ENCODE measurements around the gene H1-8.
A peak's percentile ranks its signal among the peaks of the same experiment; 100 is the strongest.
"Not testable (repeated sequence)": the region's sequence is repeated elsewhere in the genome, so short reads cannot be mapped to it uniquely, and the experiment has no call there.

H1-8 gene

GRCh38 chr3:129505341-129505740 lies 37.6 kb upstream of the H1-8 start:
- H3K4me1 Mint-ChIP-seq (ENCODE audit: low read depth in 2 of 2) = peaks cover 3 to 8% of the 10 kb centered on the region in 2 donors
- DNase-seq (no peak), ATAC-seq (replicated peaks) (no peak)
- H3K27ac Mint-ChIP-seq = no peak overlapping the region
- H3K4me3 Mint-ChIP-seq = no peak overlapping the region
- H3K36me3 Mint-ChIP-seq (ENCODE audit: insufficient read depth) = no peaks in the 10 kb centered on the region
- no peaks in the 10 kb centered on the region for H3K27me3 Mint-ChIP-seq
- H3K9me3 Mint-ChIP-seq = no peaks in the 10 kb centered on the region

- Mint-ChIP-seq H3K27me3 (no peaks in the 10 kb centered on the region), H3K4me1 (ENCODE audit: low read depth in 2 of 2) (peaks cover 11 to 17% of the 10 kb centered on the region in 2 donors), H3K4me3 (no peak overlapping the region)
Measured at GRCh38 chr3:129506231-129506742, 36.7 kb upstream of the H1-8 start.

GRCh38 chr3:129507181-129507831 lies 35.7 kb upstream of the H1-8 start:
- Mint-ChIP-seq H3K27me3 (no peaks in the 10 kb centered on the region), H3K4me1 (ENCODE audit: low read depth in 2 of 2) (peaks cover 15 to 22% of the 10 kb centered on the region in 2 donors), H3K9me3 (no peaks in the 10 kb centered on the region), H3K4me3 (no peak overlapping the region), H3K27ac (no peak overlapping the region), H3K36me3 (ENCODE audit: insufficient read depth) (no peaks in the 10 kb centered on the region)
- ATAC-seq (replicated peaks) = no peak
- DNase-seq = no peak

More at GRCh38 chr3:129506231-129506742, 36.7 kb upstream of the H1-8 start:
- no peak overlapping the region for H3K27ac Mint-ChIP-seq
- no peak for DNase-seq
- no peaks in the 10 kb centered on the region for H3K9me3 Mint-ChIP-seq
- H3K36me3 Mint-ChIP-seq (ENCODE audit: insufficient read depth) = no peaks in the 10 kb centered on the region
- no peak for ATAC-seq (replicated peaks)

GRCh38 chr3:129512595-129512994 lies 30.4 kb upstream of the H1-8 start:
- Mint-ChIP-seq H3K27ac (peak overlapping the region; percentile 17 to 67), H3K9me3 (no peaks in the 10 kb centered on the region), H3K36me3 (ENCODE audit: insufficient read depth) (no peaks in the 10 kb centered on the region), H3K4me3 (no peak overlapping the region), H3K4me1 (ENCODE audit: low read depth in 2 of 2) (peaks cover 15 to 18% of the 10 kb centered on the region in 2 donors), H3K27me3 (no peaks in the 10 kb centered on the region)
- DNase-seq = no peak
- no peak for ATAC-seq (replicated peaks)

- Mint-ChIP-seq H3K4me1 (ENCODE audit: low read depth in 2 of 2) (peaks cover 15 to 18% of the 10 kb centered on the region in 2 donors), H3K27ac (peak overlapping the region; percentile 35 to 57), H3K9me3 (no peaks in the 10 kb centered on the region), H3K36me3 (ENCODE audit: insufficient read depth) (no peaks in the 10 kb centered on the region), H3K4me3 (no peak overlapping the region), H3K27me3 (no peaks in the 10 kb centered on the region)
- DNase-seq (no peak), ATAC-seq (replicated peaks) (no peak)
Measured at GRCh38 chr3:129513705-129514104, 29.3 kb upstream of the H1-8 start.

- H3K4me3 Mint-ChIP-seq = no peak overlapping the region
- no peaks in the 10 kb centered on the region for H3K36me3 Mint-ChIP-seq (ENCODE audit: insufficient read depth)
- H3K9me3 Mint-ChIP-seq = no peaks in the 10 kb centered on the region
- ATAC-seq (replicated peaks) (no peak), DNase-seq (no peak)
- peak overlapping the region in 1 of 2 donors; percentile 57 for H3K27ac Mint-ChIP-seq
- H3K27me3 Mint-ChIP-seq = no peaks in the 10 kb centered on the region
- H3K4me1 Mint-ChIP-seq (ENCODE audit: low read depth in 2 of 2) = peaks cover 15 to 18% of the 10 kb centered on the region in 2 donors
Measured at GRCh38 chr3:129514110-129514509, 28.9 kb upstream of the H1-8 start.

- Mint-ChIP-seq H3K9me3 (no peaks in the 10 kb centered on the region), H3K36me3 (ENCODE audit: insufficient read depth) (no peaks in the 10 kb centered on the region), H3K4me3 (no peak overlapping the region), H3K4me1 (ENCODE audit: low read depth in 2 of 2) (peaks cover 15 to 18% of the 10 kb centered on the region in 2 donors), H3K27ac (peak overlapping the region in 1 of 2 donors; percentile 57), H3K27me3 (no peaks in the 10 kb centered on the region)
- ATAC-seq (replicated peaks) (no peak), DNase-seq (no peak)
Measured at GRCh38 chr3:129514563-129514962, 28.4 kb upstream of the H1-8 start.

- not testable (repeated sequence) for H3K27me3 Mint-ChIP-seq; ATAC-seq (replicated peaks); H3K4me3 Mint-ChIP-seq; H3K36me3 Mint-ChIP-seq (ENCODE audit: insufficient read depth); DNase-seq; H3K9me3 Mint-ChIP-seq
- Mint-ChIP-seq H3K4me1 (ENCODE audit: low read depth in 2 of 2) (peaks cover 15 to 20% of the 10 kb centered on the region in 2 donors), H3K27ac (peak overlapping the region in 1 of 2 donors; percentile 57)
Measured at GRCh38 chr3:129515108-129515820, 27.7 kb upstream of the H1-8 start.

GRCh38 chr3:129515821-129516432 lies 27.0 kb upstream of the H1-8 start:
- Mint-ChIP-seq H3K27ac (peak overlapping the region in 1 of 2 donors; percentile 81), H3K4me1 (ENCODE audit: low read depth in 2 of 2) (peaks cover 8 to 13% of the 10 kb centered on the region in 2 donors)
- H3K9me3 Mint-ChIP-seq; DNase-seq; H3K36me3 Mint-ChIP-seq (ENCODE audit: insufficient read depth); H3K4me3 Mint-ChIP-seq; H3K27me3 Mint-ChIP-seq; ATAC-seq (replicated peaks): not testable (repeated sequence)

- DNase-seq (no peak), ATAC-seq (replicated peaks) (no peak)
- no peaks in the 10 kb centered on the region for H3K9me3 Mint-ChIP-seq
- peak overlapping the region; percentile 75 to 81 for H3K27ac Mint-ChIP-seq
- H3K36me3 Mint-ChIP-seq (ENCODE audit: insufficient read depth) = no peaks in the 10 kb centered on the region
- no peaks in the 10 kb centered on the region for H3K27me3 Mint-ChIP-seq
- peaks cover 0 to 9% of the 10 kb centered on the region in 2 donors for H3K4me1 Mint-ChIP-seq (ENCODE audit: low read depth in 2 of 2)
- no peak overlapping the region for H3K4me3 Mint-ChIP-seq
Measured at GRCh38 chr3:129517516-129517915, 25.5 kb upstream of the H1-8 start.

- H3K27ac Mint-ChIP-seq = peak overlapping the region in 1 of 2 donors; percentile 73
- H3K4me3 Mint-ChIP-seq = no peak overlapping the region
- no peaks in the 10 kb centered on the region for H3K9me3 Mint-ChIP-seq
- ATAC-seq (replicated peaks) (no peak), DNase-seq (no peak)
- H3K36me3 Mint-ChIP-seq (ENCODE audit: insufficient read depth) = no peaks in the 10 kb centered on the region
- H3K27me3 Mint-ChIP-seq = no peaks in the 10 kb centered on the region
- H3K4me1 Mint-ChIP-seq (ENCODE audit: low read depth in 2 of 2) = peaks cover 0 to 9% of the 10 kb centered on the region in 2 donors
Measured at GRCh38 chr3:129518038-129518561, 24.9 kb upstream of the H1-8 start.

- no peak for ATAC-seq (replicated peaks)
- H3K36me3 Mint-ChIP-seq (ENCODE audit: insufficient read depth) = no peaks in the 10 kb centered on the region
- H3K4me3 Mint-ChIP-seq = no peak overlapping the region
Measured at GRCh38 chr3:129518581-129518980, 24.4 kb upstream of the H1-8 start.

GRCh38 chr3:129519449-129519848 lies 23.5 kb upstream of the H1-8 start:
- no peaks in the 10 kb centered on the region for H3K9me3 Mint-ChIP-seq
- DNase-seq = no peak
- no peaks in the 10 kb centered on the region for H3K36me3 Mint-ChIP-seq (ENCODE audit: insufficient read depth)
- no peaks in the 10 kb centered on the region for H3K27me3 Mint-ChIP-seq
- peaks cover 0 to 12% of the 10 kb centered on the region in 2 donors for H3K4me1 Mint-ChIP-seq (ENCODE audit: low read depth in 2 of 2)
- H3K4me3 Mint-ChIP-seq = no peak overlapping the region
- ATAC-seq (replicated peaks) = no peak
- H3K27ac Mint-ChIP-seq = no peak overlapping the region

More at GRCh38 chr3:129518581-129518980, 24.4 kb upstream of the H1-8 start:
- Mint-ChIP-seq H3K27ac (peak overlapping the region in 1 of 2 donors; percentile 73), H3K9me3 (no peaks in the 10 kb centered on the region), H3K4me1 (ENCODE audit: low read depth in 2 of 2) (peaks cover 0 to 12% of the 10 kb centered on the region in 2 donors), H3K27me3 (no peaks in the 10 kb centered on the region)
- DNase-seq = no peak

All from effector memory CD8-positive, alpha-beta T cell (primary cell).